Activated CD8-positive, alpha-beta memory T cell treated with anti-CD3 and anti-CD28 coated beads, Interleukin-2, amount 50 U/mL, for 24 hours (primary cell): Measurements from ENCODE around the gene NRN1L.
"Not testable (repeated sequence)": the region's sequence is repeated elsewhere in the genome, so short reads cannot be mapped to it uniquely, and the experiment has no call there.

Experiments used
- DNase-seq: peaks from one replicate; pipeline ENCODE4 v3.0.0-alpha.2; 2020; ENCODE audit errors: extremely low read depth

The NRN1L gene

GRCh38 chr16:67884684-67885083, at the start of gene NRN1L:
Gene NRN1L (plus strand): TSS chr16:67884885. CDS start chr16:67884904, 19 bp downstream.
- no peak for DNase-seq

GRCh38 chr16:67837190-67837589, 47.5 kb upstream of the NRN1L start:
- DNase-seq: not testable (repeated sequence)

- no peak for DNase-seq
Observed at GRCh38 chr16:67837811-67838210, 46.9 kb upstream of the NRN1L start.

- no peak for DNase-seq
Observed at GRCh38 chr16:67841198-67841815, 43.4 kb upstream of the NRN1L start.

DNA sequence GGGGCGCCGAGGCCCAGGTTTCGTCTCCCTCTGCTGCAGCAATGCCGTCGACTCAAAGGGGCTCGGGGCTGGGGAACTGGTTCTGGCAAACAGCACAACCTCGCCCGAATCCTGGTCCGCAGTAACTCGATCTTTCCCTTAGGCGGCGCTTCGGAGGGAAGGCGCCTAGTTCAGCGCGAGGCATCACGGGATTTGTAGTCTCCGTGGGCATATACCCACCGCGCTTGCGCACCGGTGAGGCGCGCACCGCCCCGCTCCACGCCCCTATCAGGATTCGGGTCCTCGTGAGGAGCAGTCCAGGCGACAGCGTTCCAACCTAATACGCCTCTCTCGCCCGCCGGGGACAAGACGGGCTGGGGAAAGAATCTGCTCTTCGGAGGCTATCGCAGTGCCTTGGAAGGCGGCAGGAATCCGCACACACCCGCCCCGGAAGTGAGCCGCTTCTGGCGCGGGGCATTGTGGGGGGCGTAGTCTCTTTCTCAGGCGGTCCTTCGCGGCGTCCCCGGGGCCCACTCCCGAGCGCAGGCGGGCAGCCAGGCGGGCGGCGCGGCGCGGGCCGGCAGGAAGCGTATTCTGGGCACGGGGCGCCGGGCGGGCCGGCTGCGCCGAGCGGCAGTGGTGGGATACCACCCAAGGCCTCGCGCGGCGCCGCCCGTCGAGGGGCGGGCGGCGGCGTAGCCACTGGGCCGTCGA, 42.7 kb upstream of the NRN1L start, which contains the start of gene THAP11:
Gene THAP11 (plus strand): TSS at position 505 of the 693 bp plus-strand sequence. CDS start 235 bp downstream, outside the sequence.
- peak; percentile 92 for DNase-seq

- DNase-seq: no peak
Observed at GRCh38 chr16:67842509-67843342, 42.0 kb upstream of the NRN1L start.

DNA sequence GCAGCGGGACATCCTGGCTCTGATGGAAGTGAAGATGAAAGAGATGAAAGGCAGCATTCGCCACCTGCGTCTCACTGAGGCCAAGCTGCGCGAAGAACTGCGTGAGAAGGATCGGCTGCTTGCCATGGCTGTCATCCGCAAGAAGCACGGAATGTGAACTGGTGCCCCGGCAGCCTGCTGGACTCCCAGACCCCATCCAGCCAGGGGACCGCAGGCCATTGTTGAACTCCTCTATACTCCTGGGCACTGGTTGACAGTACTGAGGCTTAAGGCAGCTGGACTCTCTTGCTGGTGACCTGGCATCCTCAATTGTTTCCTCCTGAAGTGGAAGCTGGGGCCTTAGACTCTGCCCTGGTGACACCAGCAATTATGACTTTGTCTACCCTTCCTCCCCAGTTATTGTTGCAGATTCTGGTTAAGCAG, 41.3 kb upstream of the NRN1L start:
- DNase-seq: no peak

DNA sequence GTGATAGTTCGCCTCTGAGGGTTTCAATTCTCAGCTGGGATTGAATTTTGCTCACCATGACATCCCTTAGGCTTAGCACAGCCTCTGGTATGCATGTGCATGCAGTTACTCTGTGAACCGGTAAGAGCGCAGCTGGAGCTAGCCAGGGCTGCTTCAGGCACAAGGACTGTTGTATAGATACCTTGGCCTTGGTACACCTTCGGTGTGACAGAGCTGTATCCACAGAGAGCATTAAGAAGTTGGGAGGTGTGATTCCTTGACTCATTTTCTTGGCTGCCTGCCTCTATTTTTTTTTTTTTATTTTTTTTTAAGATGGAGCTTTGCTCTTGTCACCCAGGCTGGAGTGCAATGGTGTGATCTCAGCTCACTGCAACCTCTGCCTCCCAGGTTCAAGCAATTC, 40.2 kb upstream of the NRN1L start:
- no peak for DNase-seq

GRCh38 chr16:67845291-67846062, 39.2 kb upstream of the NRN1L start:
- DNase-seq: no peak

GRCh38 chr16:67846063-67846319, 38.7 kb upstream of the NRN1L start:
- no peak for DNase-seq

DNA sequence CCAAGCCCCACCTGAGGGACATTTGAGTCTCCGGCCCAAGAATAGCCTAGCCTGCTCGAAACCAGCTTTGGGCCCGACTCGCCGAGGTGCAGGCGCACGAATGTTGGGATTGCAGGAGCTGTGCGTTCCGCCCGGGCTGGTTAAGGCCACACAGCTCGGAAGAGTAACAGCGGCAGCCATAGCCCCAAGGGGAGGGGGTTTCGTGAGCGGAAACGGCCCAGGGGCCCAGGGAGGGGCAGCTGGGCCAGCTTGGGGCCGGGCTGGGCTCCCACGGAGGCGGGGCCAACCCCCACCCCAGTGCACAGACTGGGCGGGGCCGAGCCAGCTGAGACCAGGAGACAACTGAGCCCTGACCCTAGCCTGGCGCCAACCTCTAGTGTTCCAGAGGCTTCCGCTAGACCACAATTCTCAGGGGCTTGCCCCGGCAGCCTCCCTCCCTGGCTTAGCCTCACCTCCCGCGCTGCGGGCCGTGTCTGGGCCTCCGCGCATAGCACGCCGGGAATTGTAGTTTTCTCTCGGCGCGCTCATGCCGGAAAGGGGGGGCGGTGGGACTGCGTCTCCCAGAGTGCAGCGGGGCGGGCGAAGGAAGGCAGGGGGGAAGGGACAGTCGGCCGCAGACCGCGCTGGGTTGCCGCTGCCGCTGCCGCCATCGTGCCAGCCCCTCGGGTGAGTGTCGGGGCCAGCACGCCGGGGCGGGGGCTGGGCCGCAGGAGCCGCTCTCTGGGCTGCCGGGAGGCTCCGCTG, 38.2 kb upstream of the NRN1L start, which contains the start of gene NUTF2:
Gene NUTF2 (plus strand): TSS at position 614 of the 744 bp plus-strand sequence. CDS start 18,198 bp downstream, outside the sequence.
- DNase-seq: peak; percentile 87

DNA sequence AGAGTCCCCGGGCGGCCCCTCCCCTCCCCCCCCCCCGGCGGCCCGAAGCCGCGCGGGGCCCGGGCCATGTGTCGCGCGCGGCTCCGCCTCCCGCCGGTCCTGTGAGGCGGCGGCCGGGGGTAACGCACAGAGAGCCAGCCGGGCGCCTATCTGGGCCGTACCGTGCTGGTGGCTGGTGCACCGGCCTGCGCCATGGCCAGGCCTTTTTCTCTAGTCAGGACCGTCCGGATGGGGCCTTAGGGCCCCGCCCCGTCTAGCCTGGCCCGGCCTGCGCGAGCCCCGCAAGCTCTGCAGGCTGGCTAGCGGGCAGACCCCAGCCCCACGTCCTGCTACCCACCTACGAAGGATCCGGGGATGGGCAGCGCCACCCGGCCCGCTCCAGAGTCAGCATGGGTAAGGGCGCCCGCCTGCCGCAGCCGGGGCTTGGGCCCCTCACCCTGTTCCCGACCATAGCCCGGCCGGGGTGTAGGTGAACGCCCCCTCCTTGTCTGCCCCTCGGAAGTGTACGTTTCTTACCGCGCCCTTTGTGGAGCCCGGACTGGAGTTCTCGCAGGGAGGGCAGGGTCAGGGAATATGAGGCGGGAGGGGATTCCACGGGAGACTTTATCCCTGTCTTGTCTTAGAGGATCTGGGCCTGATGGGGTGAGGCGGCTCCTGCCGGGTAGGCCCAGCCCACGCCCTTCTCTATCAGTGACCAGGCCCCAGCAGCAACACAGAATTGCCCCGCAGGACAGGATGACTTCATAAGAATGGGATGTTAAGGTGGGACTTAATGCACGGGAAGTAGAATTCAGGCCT, 37.4 kb upstream of the NRN1L start, which contains the start of gene CENPT:
Gene CENPT (minus strand): TSS at position 630 of the 798 bp plus-strand sequence. CDS start 13,834 bp downstream, outside the sequence.
- no peak for DNase-seq

- no peak for DNase-seq
Observed at GRCh38 chr16:67848118-67848517, 36.6 kb upstream of the NRN1L start.

DNA sequence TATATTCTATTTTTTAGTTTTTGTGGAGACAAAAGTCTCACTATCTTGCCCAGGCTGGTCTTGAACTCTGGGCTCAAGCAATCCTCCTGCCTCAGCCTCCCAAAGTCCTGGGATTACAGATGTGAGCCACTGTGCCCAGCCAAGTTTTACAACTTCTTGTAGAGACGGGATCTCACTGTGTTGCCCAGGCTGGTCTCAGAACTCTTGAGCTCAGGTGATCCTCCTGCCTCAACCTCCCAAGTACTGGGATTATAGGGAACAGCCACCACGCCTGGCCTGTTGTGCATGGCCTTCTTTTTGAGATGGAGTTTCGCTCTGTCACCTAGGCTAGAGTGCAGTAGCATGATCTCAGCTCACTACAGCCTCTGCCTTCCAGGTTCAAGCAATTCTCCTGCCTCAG, 31.0 kb upstream of the NRN1L start:
- no peak for DNase-seq

- no peak for DNase-seq
Observed at GRCh38 chr16:67855789-67856188, 28.9 kb upstream of the NRN1L start.

DNA sequence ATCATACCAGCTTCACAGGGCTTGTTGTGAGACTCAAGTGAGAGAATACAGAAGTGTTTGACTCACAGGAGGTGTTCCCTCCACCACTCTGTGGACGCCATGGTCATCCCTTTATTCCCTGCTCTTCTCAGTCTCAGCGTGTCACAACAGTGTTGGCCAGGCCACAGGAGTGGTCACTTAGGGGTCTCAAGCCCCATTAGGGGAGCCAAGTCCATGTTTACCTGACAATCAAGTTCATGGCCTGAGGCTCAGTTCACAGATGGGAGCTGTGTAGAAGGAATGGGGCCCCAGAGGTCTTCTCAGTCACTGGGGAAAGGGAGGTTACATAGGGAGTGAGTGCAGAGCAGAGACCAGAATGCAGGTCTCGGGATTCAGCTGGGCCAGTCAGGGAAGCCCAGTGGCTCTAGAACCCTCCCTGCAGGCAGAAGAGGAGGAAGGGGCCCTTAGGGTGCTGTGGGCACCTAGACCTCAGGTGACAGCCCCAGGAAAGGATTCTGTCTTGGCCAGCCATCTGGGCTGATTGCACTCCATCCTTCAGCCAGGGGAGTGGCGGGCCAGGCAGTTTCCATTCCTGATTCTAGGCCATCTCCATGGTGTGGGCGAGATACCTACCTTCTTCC, 27.6 kb upstream of the NRN1L start:
- no peak for DNase-seq

DNA sequence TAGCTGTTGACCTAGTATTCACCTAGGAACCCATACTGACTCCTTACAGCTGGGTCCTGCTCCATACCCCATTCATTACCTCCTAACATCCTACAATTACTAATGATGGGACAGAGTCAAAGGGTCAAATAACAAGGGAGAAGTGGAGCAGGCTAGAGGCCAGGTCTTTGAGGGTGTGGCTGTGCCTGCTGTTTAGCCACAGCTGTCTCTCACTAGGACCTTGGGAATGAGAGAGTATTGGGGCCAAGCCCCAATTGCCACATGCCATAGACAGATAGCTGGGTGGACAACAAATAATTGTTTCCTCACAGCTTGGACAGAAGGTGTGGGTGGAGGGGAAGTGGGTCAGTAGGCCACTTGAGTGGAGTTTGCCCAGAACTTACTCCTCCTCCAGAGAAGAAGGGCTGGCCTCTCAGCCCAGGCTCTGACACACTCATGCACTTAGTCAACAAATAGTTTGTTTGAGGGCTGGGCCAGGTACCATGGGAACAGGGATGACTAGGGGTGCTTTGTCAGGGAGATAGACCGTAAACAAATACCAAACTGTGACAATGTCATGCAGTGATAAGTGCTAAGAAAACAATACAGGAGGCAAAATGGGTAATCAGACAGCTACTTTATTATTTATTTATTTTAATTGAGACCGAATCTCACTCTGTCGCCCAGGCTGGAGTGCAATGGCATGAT, 27.0 kb upstream of the NRN1L start:
- DNase-seq: no peak

DNA sequence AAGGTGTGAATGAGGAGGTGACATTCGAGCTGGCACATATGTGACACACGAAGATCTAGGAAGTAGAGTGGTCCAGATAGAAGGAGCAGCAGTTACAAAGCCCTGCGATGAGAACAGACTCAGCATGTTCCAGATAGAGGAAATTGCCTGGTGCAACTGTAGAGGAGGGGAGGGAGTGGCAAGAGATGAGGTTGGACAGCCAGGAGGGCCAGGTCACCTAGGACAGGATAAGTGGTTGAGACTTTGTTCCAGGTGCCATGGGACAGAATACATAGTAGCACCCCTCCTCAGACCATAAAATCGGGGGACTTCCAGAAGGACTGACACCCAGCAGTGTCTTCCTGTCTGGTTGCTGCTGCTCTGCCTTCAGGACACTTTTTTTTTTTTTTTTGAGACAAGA, 26.2 kb upstream of the NRN1L start:
- DNase-seq: no peak
